Measurements from ENCODE around the gene RBBP5. TPM values are rescaled to one million over a fixed set of nuclear protein-coding genes. Genes with fewer than 3 reads are reported as not detected.

Gene RBBP5
- polyA plus RNA-seq, 1 donor, result 10.9 TPM

GRCh38 chr1:205074084-205074483 lies 47.7 kb downstream of the RBBP5 start:
- no peak for DNase-seq

- no peak for DNase-seq
Measured at GRCh38 chr1:205073511-205073910, 48.3 kb downstream of the RBBP5 start.

GRCh38 chr1:205072881-205073280 lies 48.9 kb downstream of the RBBP5 start:
- no peak for DNase-seq

- no peak for DNase-seq
Measured at GRCh38 chr1:205072286-205072685, 49.5 kb downstream of the RBBP5 start.

- no peak for DNase-seq
Measured at GRCh38 chr1:205071801-205072200, 50.0 kb downstream of the RBBP5 start.

GRCh38 chr1:205071028-205071409 lies 50.8 kb downstream of the RBBP5 start:
- DNase-seq, result no peak

GRCh38 chr1:205069371-205070125 lies 52.2 kb downstream of the RBBP5 start:
- DNase-seq, result no peak

- DNase-seq, result no peak
Measured at GRCh38 chr1:205068457-205069040, 53.2 kb downstream of the RBBP5 start.

GRCh38 chr1:205068001-205068400 lies 53.8 kb downstream of the RBBP5 start:
- no peak for DNase-seq

GRCh38 chr1:205067031-205067430 lies 54.7 kb downstream of the RBBP5 start:
- no peak for DNase-seq

GRCh38 chr1:205066141-205066818 lies 55.5 kb downstream of the RBBP5 start:
- DNase-seq, result no peak

- no peak for DNase-seq
Measured at GRCh38 chr1:205065666-205066065, 56.1 kb downstream of the RBBP5 start.

- no peak for DNase-seq
Measured at GRCh38 chr1:205064741-205065316, 56.9 kb downstream of the RBBP5 start.

GRCh38 chr1:205064301-205064700 lies 57.5 kb downstream of the RBBP5 start:
- DNase-seq, result no peak

- no peak for DNase-seq
Measured at GRCh38 chr1:205062895-205063294, 58.9 kb downstream of the RBBP5 start.

GRCh38 chr1:205062319-205062718 lies 59.5 kb downstream of the RBBP5 start:
- no peak for DNase-seq

GRCh38 chr1:205061665-205062069 lies 60.1 kb downstream of the RBBP5 start:
- peak; percentile 78 for DNase-seq

GRCh38 chr1:205061227-205061626 lies 60.6 kb downstream of the RBBP5 start:
- DNase-seq, result no peak

GRCh38 chr1:205060746-205061145 lies 61.0 kb downstream of the RBBP5 start:
- no peak for DNase-seq

GRCh38 chr1:205059660-205060059 lies 62.1 kb downstream of the RBBP5 start:
- DNase-seq, result no peak

GRCh38 chr1:205058853-205059252 lies 62.9 kb downstream of the RBBP5 start:
- DNase-seq, result no peak

- DNase-seq, result no peak
Measured at GRCh38 chr1:205057808-205058575, 63.8 kb downstream of the RBBP5 start.
